Measurements from ENCODE around the gene SFXN3.
A peak's percentile ranks its signal among the peaks of the same experiment; 100 is the strongest.
"Not testable (repeated sequence)": the region's sequence is repeated elsewhere in the genome, so short reads cannot be mapped to it uniquely, and the experiment has no call there.

SFXN3 gene

GRCh38 chr10:101015582-101015973, 15.5 kb upstream of the SFXN3 start:
- DNase-seq (ENCODE audit: low spot score) = no peak

GRCh38 chr10:101016814-101017213, 14.2 kb upstream of the SFXN3 start:
- DNase-seq (ENCODE audit: low spot score) = no peak

- DNase-seq (ENCODE audit: low spot score) = no peak
Observed at GRCh38 chr10:101018118-101018599, 12.9 kb upstream of the SFXN3 start.

GRCh38 chr10:101018600-101019439, 12.2 kb upstream of the SFXN3 start:
- DNase-seq (ENCODE audit: low spot score) = peak; percentile 83

- DNase-seq (ENCODE audit: low spot score) = no peak
Observed at GRCh38 chr10:101019440-101019703, 11.7 kb upstream of the SFXN3 start.

- DNase-seq (ENCODE audit: low spot score) = no peak
Observed at GRCh38 chr10:101020427-101021075, 10.5 kb upstream of the SFXN3 start.

GRCh38 chr10:101021239-101021638, 9.8 kb upstream of the SFXN3 start:
- DNase-seq (ENCODE audit: low spot score) = no peak

- no peak for DNase-seq (ENCODE audit: low spot score)
Observed at GRCh38 chr10:101021692-101022251, 9.3 kb upstream of the SFXN3 start.

GRCh38 chr10:101022967-101023705, 7.9 kb upstream of the SFXN3 start:
- DNase-seq (ENCODE audit: low spot score) = no peak

- no peak for DNase-seq (ENCODE audit: low spot score)
Observed at GRCh38 chr10:101027106-101027720, 3.8 kb upstream of the SFXN3 start.

- DNase-seq (ENCODE audit: low spot score) = peak; percentile 29
Observed at GRCh38 chr10:101028446-101029337, 2.3 kb upstream of the SFXN3 start.

GRCh38 chr10:101029520-101030295, 1.3 kb upstream of the SFXN3 start:
- DNase-seq (ENCODE audit: low spot score) = peak; percentile 31

- DNase-seq (ENCODE audit: low spot score) = peak; percentile 54
Observed at GRCh38 chr10:101030496-101031127, 422 bp upstream of the SFXN3 start.

GRCh38 chr10:101031796-101032636, 982 bp downstream of the SFXN3 start:
- DNase-seq (ENCODE audit: low spot score) = peak; percentile 69

- DNase-seq (ENCODE audit: low spot score) = peak; percentile 87
Observed at GRCh38 chr10:101032637-101033224, 1.7 kb downstream of the SFXN3 start.

- DNase-seq (ENCODE audit: low spot score) = no peak
Observed at GRCh38 chr10:101033276-101033675, 2.2 kb downstream of the SFXN3 start.

GRCh38 chr10:101034404-101034803, 3.4 kb downstream of the SFXN3 start:
- not testable (repeated sequence) for DNase-seq (ENCODE audit: low spot score)

- DNase-seq (ENCODE audit: low spot score) = no peak
Observed at GRCh38 chr10:101035314-101035713, 4.3 kb downstream of the SFXN3 start.
